Measurements from ENCODE around the gene DLGAP4.
"Not testable (repeated sequence)": the region's sequence is repeated elsewhere in the genome, so short reads cannot be mapped to it uniquely, and the experiment has no call there.

DLGAP4 gene

GRCh38 chr20:36519012-36519719 is 213.0 kb downstream of the DLGAP4 start (continued):
- TF ChIP-seq POU6F1 (CRISPR knock-in tag; IDR thresholded peaks at IDR 0.05; ENCODE audit: borderline replicate concordance, low read depth): no peak
- no peak for TF ChIP-seq CSDC2 (CRISPR knock-in tag; IDR thresholded peaks at IDR 0.05)
- TF ChIP-seq SNAI2 (CRISPR knock-in tag; IDR thresholded peaks at IDR 0.05): no peak
- no peak for TF ChIP-seq ZFP3 (CRISPR knock-in tag; IDR thresholded peaks at IDR 0.05)

GRCh38 chr20:36519944-36520343 is 213.8 kb downstream of the DLGAP4 start:
- TF ChIP-seq TCF4 (CRISPR knock-in tag; IDR thresholded peaks at IDR 0.05; ENCODE audit: borderline replicate concordance): no peak
- peak; percentile 38 for TF ChIP-seq ISL1 (CRISPR knock-in tag; IDR thresholded peaks at IDR 0.05)
- TF ChIP-seq PPARA (CRISPR knock-in tag; IDR thresholded peaks at IDR 0.05; ENCODE audit: borderline replicate concordance): no peak
- TF ChIP-seq BACH2 (CRISPR knock-in tag; IDR thresholded peaks at IDR 0.05; ENCODE audit: borderline replicate concordance): no peak
- no peak for TF ChIP-seq ESRRG (CRISPR knock-in tag; IDR thresholded peaks at IDR 0.05)
- TF ChIP-seq CREB5 (CRISPR knock-in tag; IDR thresholded peaks at IDR 0.05; ENCODE audit: low read depth): no peak
- ATAC-seq: peak; percentile 56

GRCh38 chr20:36521526-36521925 is 215.4 kb downstream of the DLGAP4 start:
- TF ChIP-seq SNAI2 (CRISPR knock-in tag; IDR thresholded peaks at IDR 0.05) (no peak), PPARA (CRISPR knock-in tag; IDR thresholded peaks at IDR 0.05; ENCODE audit: borderline replicate concordance) (no peak), POU6F1 (CRISPR knock-in tag; IDR thresholded peaks at IDR 0.05; ENCODE audit: borderline replicate concordance, low read depth) (no peak), ZC3H10 (CRISPR knock-in tag; IDR thresholded peaks at IDR 0.05) (no peak), ZFP30 (CRISPR knock-in tag; IDR thresholded peaks at IDR 0.05) (no peak)
- ATAC-seq: no peak

- ATAC-seq: not testable (repeated sequence)
Observed at GRCh38 chr20:36522412-36522811, 216.3 kb downstream of the DLGAP4 start.

GRCh38 chr20:36523341-36523740 is 217.2 kb downstream of the DLGAP4 start:
- ATAC-seq: no peak
- TF ChIP-seq CREB5 (CRISPR knock-in tag; IDR thresholded peaks at IDR 0.05; ENCODE audit: low read depth) (no peak), CSRNP3 (CRISPR knock-in tag; IDR thresholded peaks at IDR 0.05) (no peak), ZC3H10 (CRISPR knock-in tag; IDR thresholded peaks at IDR 0.05) (no peak), ISL1 (CRISPR knock-in tag; IDR thresholded peaks at IDR 0.05) (no peak), ARNTL (CRISPR knock-in tag; IDR thresholded peaks at IDR 0.05; ENCODE audit: borderline replicate concordance, low read depth) (no peak), SNAI2 (CRISPR knock-in tag; IDR thresholded peaks at IDR 0.05) (no peak), ESRRG (CRISPR knock-in tag; IDR thresholded peaks at IDR 0.05) (no peak), GLIS3 (CRISPR knock-in tag; IDR thresholded peaks at IDR 0.05) (no peak), ZNF8 (CRISPR knock-in tag; IDR thresholded peaks at IDR 0.05) (no peak), TSHZ2 (CRISPR knock-in tag; IDR thresholded peaks at IDR 0.05) (no peak)

Data from SK-N-SH treated with all-trans-retinoic acid at 6 μM for 48 hours (cell line).